Body of pancreas (tissue), 4 donors: ENCODE data around the gene MRGPRG.

Source experiments
- CTCF ChIP-seq, 7 experiments: fragments of 450-650 bp in 4 of 7; fragments of 200-600 bp in 3 of 7; sonication (generic) in 3 of 7; IDR thresholded peaks; one replicate each; pipeline ENCODE4 v1.5.1; 2016 to 2019; ENCODE audit warnings: antibody characterized with exemption in 7 of 7
- POLR2A ChIP-seq, 3 donors: fragments of 450-650 bp; IDR thresholded peaks; one replicate each; pipeline ENCODE4 v1.6.1; 2016; ENCODE audit warnings: antibody characterized with exemption in 3 of 3, mild to moderate bottlenecking in 2 of 3

GRCh38 chr11:3184732-3185347 is 33.8 kb downstream of the MRGPRG start:
- TF ChIP-seq CTCF (IDR thresholded peaks at IDR 0.05) (no peak), POLR2A (IDR thresholded peaks at IDR 0.05) (no peak)
